Measurements from ENCODE around the gene C2orf74. TPM values are rescaled to one million over a fixed set of nuclear protein-coding genes. Genes with fewer than 3 reads are reported as not detected.
"Not testable (repeated sequence)": the region's sequence is repeated elsewhere in the genome, so short reads cannot be mapped to it uniquely, and the experiment has no call there.

Gene C2orf74
- 10 to 100 TPM in 1 of 2 donors, 1 to 10 TPM in 1; 6.6 to 18.6 TPM for total RNA-seq
- long read RNA-seq, donor 1, partial matches to known transcripts = 0 of 5 reads
- long read RNA-seq, donor 1, other reads (novel, unspliced or antisense) = 2 of 5 reads
- long read RNA-seq, donor 2, transcript C2orf74-202 (4 exons, 879 nt) = major isoform, 5 of 8 reads
- long read RNA-seq, donor 2, partial matches to known transcripts = 0 of 8 reads
- long read RNA-seq, donor 2, other reads (novel, unspliced or antisense) = 3 of 8 reads

- DNase-seq (ENCODE audit: low spot score) = no peak
- intact Hi-C loops (cut with DNase I) = no loop called here
These were observed at the start of gene C2orf74 for GRCh38 chr2:61161888-61162287. Gene C2orf74 (plus strand): TSS chr2:61162188. CDS start chr2:61162515, 327 bp downstream.

- DNase-seq (ENCODE audit: low spot score) = no peak
- intact Hi-C loops (cut with DNase I) = no loop called here
These were observed 47.8 kb upstream of the C2orf74 start for GRCh38 chr2:61114147-61114546.

GRCh38 chr2:61116302-61116701 lies 45.7 kb upstream of the C2orf74 start:
- no peak for DNase-seq (ENCODE audit: low spot score)

GRCh38 chr2:61117534-61117933 lies 44.5 kb upstream of the C2orf74 start:
- intact Hi-C loops (cut with DNase I) = no loop called here
- no peak for DNase-seq (ENCODE audit: low spot score)

More at GRCh38 chr2:61116302-61116701, 45.7 kb upstream of the C2orf74 start:
- intact Hi-C loops (cut with DNase I) = no loop called here

- intact Hi-C loops (cut with DNase I) = no loop called here
- no peak for DNase-seq (ENCODE audit: low spot score)
These were observed 36.8 kb upstream of the C2orf74 start for GRCh38 chr2:61125123-61125710.

- intact Hi-C loops (cut with DNase I) = no loop called here
- no peak for DNase-seq (ENCODE audit: low spot score)
These were observed 36.2 kb upstream of the C2orf74 start for GRCh38 chr2:61125798-61126197.

GRCh38 chr2:61128122-61128521 lies 33.9 kb upstream of the C2orf74 start:
- not testable (repeated sequence) for DNase-seq (ENCODE audit: low spot score)
- intact Hi-C loops (cut with DNase I) = loop anchor here in 1 of 2 donors (2.0 kb wide), 1 partner anchor 49 kb away; no protein-coding TSS in a partner anchor

GRCh38 chr2:61134141-61134540 lies 27.8 kb upstream of the C2orf74 start:
- intact Hi-C loops (cut with DNase I) = no loop called here
- DNase-seq (ENCODE audit: low spot score) = no peak

- intact Hi-C loops (cut with DNase I) = no loop called here
- no peak for DNase-seq (ENCODE audit: low spot score)
These were observed 26.5 kb upstream of the C2orf74 start for GRCh38 chr2:61135510-61135909.

GRCh38 chr2:61138859-61139258 lies 23.1 kb upstream of the C2orf74 start:
- no peak for DNase-seq (ENCODE audit: low spot score)
- intact Hi-C loops (cut with DNase I) = no loop called here

- no peak for DNase-seq (ENCODE audit: low spot score)
- intact Hi-C loops (cut with DNase I) = no loop called here
These were observed 20.8 kb upstream of the C2orf74 start for GRCh38 chr2:61141151-61141550.

- DNase-seq (ENCODE audit: low spot score) = peak; percentile 98
- intact Hi-C loops (cut with DNase I) = no loop called here
These were observed 17.2 kb upstream of the C2orf74 start for GRCh38 chr2:61144697-61145268.

GRCh38 chr2:61145990-61146389 lies 16.0 kb upstream of the C2orf74 start:
- no peak for DNase-seq (ENCODE audit: low spot score)
- intact Hi-C loops (cut with DNase I) = no loop called here

GRCh38 chr2:61148091-61148490 lies 13.9 kb upstream of the C2orf74 start:
- DNase-seq (ENCODE audit: low spot score); intact Hi-C loops (cut with DNase I): not testable (repeated sequence)

GRCh38 chr2:61149074-61149473 lies 12.9 kb upstream of the C2orf74 start:
- no peak for DNase-seq (ENCODE audit: low spot score)
- intact Hi-C loops (cut with DNase I) = no loop called here

GRCh38 chr2:61151436-61151835 lies 10.6 kb upstream of the C2orf74 start:
- intact Hi-C loops (cut with DNase I) = no loop called here

GRCh38 chr2:61157371-61158003 lies 4.5 kb upstream of the C2orf74 start:
- intact Hi-C loops (cut with DNase I) = no loop called here
- DNase-seq (ENCODE audit: low spot score) = peak; percentile 34

More at GRCh38 chr2:61151436-61151835, 10.6 kb upstream of the C2orf74 start:
- peak; percentile 10 for DNase-seq (ENCODE audit: low spot score)

- DNase-seq (ENCODE audit: low spot score) = peak; percentile 4
- intact Hi-C loops (cut with DNase I) = no loop called here
These were observed 3.5 kb upstream of the C2orf74 start for GRCh38 chr2:61158356-61158955.

GRCh38 chr2:61162721-61163120 lies 733 bp downstream of the C2orf74 start:
- intact Hi-C loops (cut with DNase I) = no loop called here
- DNase-seq (ENCODE audit: low spot score) = no peak

- DNase-seq (ENCODE audit: low spot score); intact Hi-C loops (cut with DNase I): not testable (repeated sequence)
These were observed 3.1 kb downstream of the C2orf74 start for GRCh38 chr2:61165082-61165481.
